Uterus (tissue), 4 donors: ENCODE measurements around the gene SP140. TPM values are rescaled to one million over a fixed set of nuclear protein-coding genes. Genes with fewer than 3 reads are reported as not detected.

Experiments used
- DNase-seq, 2 donors: peaks; one replicate each; pipeline ENCODE4 v3.0.0-alpha.2; 2019 to 2020
- H3K27ac ChIP-seq, 2 donors: fragments of 200-600 bp; sonication (generic); 1 replicate in 1 of 2; 2 replicates in 1 of 2; pipeline ENCODE4 v1.5.1; 2016 to 2018
- H3K27me3 ChIP-seq, 2 donors: fragments of 200-600 bp; sonication (generic); one replicate each; pipeline ENCODE4 v1.5.1; 2018 to 2019; ENCODE audit warnings: control low read depth in 1 of 2
- H3K36me3 ChIP-seq, 2 donors: fragments of 200-600 bp; sonication (generic); one replicate each; pipeline ENCODE4 v1.5.1; 2019; ENCODE audit warnings: control low read depth in 1 of 2
- H3K4me1 ChIP-seq, 2 donors: fragments of 200-600 bp; sonication (generic); one replicate each; pipeline ENCODE4 v1.5.1; 2018 to 2019; ENCODE audit warnings: control low read depth in 1 of 2
- H3K4me3 ChIP-seq, 2 donors: fragments of 200-600 bp; sonication (generic); 1 replicate in 1 of 2; 2 replicates in 1 of 2; pipeline ENCODE4 v1.5.1; 2018 to 2019; ENCODE audit warnings: mild to moderate bottlenecking in 1 of 2
- H3K9me3 ChIP-seq, 2 donors: fragments of 200-600 bp; sonication (generic); one replicate each; pipeline ENCODE4 v1.5.1; 2019; ENCODE audit warnings: control low read depth in 1 of 2
- POLR2A ChIP-seq, 2 donors: fragments of 450-650 bp; IDR thresholded peaks; one replicate each; pipeline ENCODE4 v1.6.1; 2016; ENCODE audit warnings: antibody characterized with exemption in 2 of 2, mild to moderate bottlenecking in 1 of 2, moderate library complexity in 1 of 2
- intact Hi-C: fragments of 100-400 bp; cut with DNase I; formaldehyde crosslinking; loops from one replicate; pipeline ENCODE4 v1.15.1; 2023; ENCODE audit warnings: low total_unique reads
- total RNA-seq, 4 donors: library from RNA; depleted of rRNA in 3 of 4; stranded (reverse); fragments of >200 nt in 3 of 4; gene quantifications; one replicate each; pipeline versions ENCODE4 v1.1.0 to v1.2.4, GENCODE V29; 2014 to 2023
- TF ChIP-seq, protein P1 (sequence below), 4 experiments: fragments of 200-600 bp in 2 of 4; fragments of 450-650 bp in 2 of 4; sonication (generic) in 2 of 4; IDR thresholded peaks; one replicate each; pipeline ENCODE4 v1.5.1; 2016 to 2019; ENCODE audit warnings: antibody characterized with exemption in 4 of 4, mild to moderate bottlenecking in 2 of 4, moderate library complexity in 1 of 4
- donor health status: DM: yes; HTN: yes; CAD: no.

Gene SP140
- total RNA-seq, 4 donors from 2014 or later = 0.77 to 1.1 (median 0.97) TPM; not detected in 1

- DNase-seq = no peak
- TF ChIP-seq, protein P1, sequence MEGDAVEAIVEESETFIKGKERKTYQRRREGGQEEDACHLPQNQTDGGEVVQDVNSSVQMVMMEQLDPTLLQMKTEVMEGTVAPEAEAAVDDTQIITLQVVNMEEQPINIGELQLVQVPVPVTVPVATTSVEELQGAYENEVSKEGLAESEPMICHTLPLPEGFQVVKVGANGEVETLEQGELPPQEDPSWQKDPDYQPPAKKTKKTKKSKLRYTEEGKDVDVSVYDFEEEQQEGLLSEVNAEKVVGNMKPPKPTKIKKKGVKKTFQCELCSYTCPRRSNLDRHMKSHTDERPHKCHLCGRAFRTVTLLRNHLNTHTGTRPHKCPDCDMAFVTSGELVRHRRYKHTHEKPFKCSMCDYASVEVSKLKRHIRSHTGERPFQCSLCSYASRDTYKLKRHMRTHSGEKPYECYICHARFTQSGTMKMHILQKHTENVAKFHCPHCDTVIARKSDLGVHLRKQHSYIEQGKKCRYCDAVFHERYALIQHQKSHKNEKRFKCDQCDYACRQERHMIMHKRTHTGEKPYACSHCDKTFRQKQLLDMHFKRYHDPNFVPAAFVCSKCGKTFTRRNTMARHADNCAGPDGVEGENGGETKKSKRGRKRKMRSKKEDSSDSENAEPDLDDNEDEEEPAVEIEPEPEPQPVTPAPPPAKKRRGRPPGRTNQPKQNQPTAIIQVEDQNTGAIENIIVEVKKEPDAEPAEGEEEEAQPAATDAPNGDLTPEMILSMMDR (IDR thresholded peaks at IDR 0.05) = no peak
- no peak for TF ChIP-seq POLR2A (IDR thresholded peaks at IDR 0.05)
These were observed 87.1 kb downstream of the SP140 start for GRCh38 chr2:230312638-230313037.

GRCh38 chr2:230317366-230317765 lies 91.8 kb downstream of the SP140 start:
- intact Hi-C loops = no loop called here
- Histone ChIP-seq H3K4me3 (no peak overlapping the region), H3K27ac (no peak overlapping the region), H3K36me3 (no peaks in the 10 kb centered on the region), H3K4me1 (no peaks in the 10 kb centered on the region), H3K27me3 (no peaks in the 10 kb centered on the region), H3K9me3 (no peaks in the 10 kb centered on the region)
- TF ChIP-seq POLR2A (IDR thresholded peaks at IDR 0.05) = no peak
- TF ChIP-seq, protein P1 (IDR thresholded peaks at IDR 0.05) = no peak
- no peak for DNase-seq

More at GRCh38 chr2:230312638-230313037, 87.1 kb downstream of the SP140 start:
- H3K27me3 ChIP-seq = no peaks in the 10 kb centered on the region
- H3K27ac ChIP-seq = no peak overlapping the region
- intact Hi-C loops = no loop called here
- no peaks in the 10 kb centered on the region for H3K36me3 ChIP-seq
- no peaks in the 10 kb centered on the region for H3K9me3 ChIP-seq
- H3K4me3 ChIP-seq = no peak overlapping the region
- H3K4me1 ChIP-seq = no peaks in the 10 kb centered on the region

DNA sequence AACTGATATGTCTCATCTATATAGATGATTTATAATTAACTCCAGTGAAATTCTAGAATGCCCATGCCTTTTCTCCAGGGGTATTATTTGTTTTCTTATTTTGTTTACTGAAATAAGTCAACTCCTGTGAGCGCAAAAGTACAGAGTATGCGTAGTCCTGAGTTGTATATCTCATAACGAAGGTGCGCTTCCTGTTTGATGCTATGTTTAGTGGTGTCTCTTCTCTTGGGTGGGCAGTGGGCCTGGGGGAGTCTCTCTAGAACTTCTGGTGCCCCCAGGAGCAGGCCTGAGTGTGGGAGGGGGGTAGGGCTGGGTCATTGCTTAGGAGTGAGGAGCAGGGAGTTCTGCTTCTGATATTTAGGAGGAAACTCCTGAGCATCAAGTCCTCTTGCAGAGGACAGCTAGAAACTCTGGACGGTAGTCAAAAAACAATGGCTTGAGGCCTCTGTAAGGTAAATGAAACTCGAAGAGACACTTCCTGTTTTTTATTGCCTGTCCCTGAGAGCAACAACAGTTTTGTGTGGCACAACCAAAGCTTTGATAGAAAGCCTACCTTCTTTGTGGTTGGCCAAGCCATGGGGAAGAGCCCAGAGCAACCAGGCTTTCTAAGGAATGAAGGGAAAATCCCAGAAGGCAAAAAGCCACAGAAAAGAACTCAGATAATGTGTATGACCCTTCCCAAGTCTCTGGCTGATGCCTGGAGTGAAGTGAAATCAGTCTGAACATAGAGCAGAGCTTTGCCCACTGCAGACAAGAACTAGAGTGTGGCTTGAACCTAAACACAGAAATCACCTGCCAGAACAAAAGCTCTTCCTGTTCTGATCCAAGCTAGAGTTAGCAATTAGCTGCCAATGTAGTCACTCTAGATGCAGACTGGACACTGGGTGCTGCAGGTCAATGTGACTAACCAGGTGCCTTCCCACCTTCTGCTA lies 92.9 kb downstream of the SP140 start:
- intact Hi-C loops = no loop called here
- no peak overlapping the region for H3K4me3 ChIP-seq
- H3K9me3 ChIP-seq = no peaks in the 10 kb centered on the region
- TF ChIP-seq, protein P1 (IDR thresholded peaks at IDR 0.05) = no peak
- TF ChIP-seq POLR2A (IDR thresholded peaks at IDR 0.05) = no peak
- no peaks in the 10 kb centered on the region for H3K4me1 ChIP-seq
- DNase-seq = no peak
- H3K27me3 ChIP-seq = no peaks in the 10 kb centered on the region
- H3K27ac ChIP-seq = no peak overlapping the region
- H3K36me3 ChIP-seq = no peaks in the 10 kb centered on the region

GRCh38 chr2:230319211-230319862 lies 93.8 kb downstream of the SP140 start:
- Histone ChIP-seq H3K9me3 (no peaks in the 10 kb centered on the region), H3K4me1 (no peaks in the 10 kb centered on the region), H3K27ac (no peak overlapping the region), H3K27me3 (no peaks in the 10 kb centered on the region), H3K36me3 (no peaks in the 10 kb centered on the region), H3K4me3 (no peak overlapping the region)
- DNase-seq = no peak
- intact Hi-C loops = no loop called here
- no peak for TF ChIP-seq POLR2A (IDR thresholded peaks at IDR 0.05)
- TF ChIP-seq, protein P1 (IDR thresholded peaks at IDR 0.05) = no peak

DNA sequence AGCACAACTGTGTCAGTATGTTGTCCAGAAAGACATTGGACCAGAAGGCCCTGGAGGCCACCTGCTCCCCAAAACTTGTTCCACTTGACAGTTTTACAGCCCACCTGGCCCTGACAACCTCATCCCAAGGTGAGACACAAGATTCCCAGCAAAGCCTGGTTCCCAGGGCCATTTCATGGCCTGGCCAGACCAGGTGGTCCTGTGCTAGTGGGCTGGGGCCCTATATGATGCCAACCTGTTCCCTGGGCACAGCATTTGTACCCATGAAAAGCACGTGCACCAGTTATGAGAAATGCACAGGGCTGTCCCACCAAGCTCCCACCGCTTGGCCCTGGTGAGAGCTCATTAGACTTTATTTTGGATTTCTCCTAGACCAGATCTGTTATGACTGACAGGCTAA lies 95.5 kb downstream of the SP140 start:
- no peak for DNase-seq
- TF ChIP-seq POLR2A (IDR thresholded peaks at IDR 0.05) = no peak
- TF ChIP-seq, protein P1 (IDR thresholded peaks at IDR 0.05) = no peak
- H3K4me1 ChIP-seq = no peaks in the 10 kb centered on the region
- no peaks in the 10 kb centered on the region for H3K9me3 ChIP-seq
- H3K27ac ChIP-seq = no peak overlapping the region
- H3K27me3 ChIP-seq = no peaks in the 10 kb centered on the region
- intact Hi-C loops = no loop called here
- no peaks in the 10 kb centered on the region for H3K36me3 ChIP-seq
- no peak overlapping the region for H3K4me3 ChIP-seq
